PFSK-1 (cell line): ENCODE results near the gene ZNF362.

ENCODE experiments used
- POLR2AphosphoS5 ChIP-seq: IDR thresholded peaks from 2 replicates; pipeline ENCODE4 v1.6.1; 2012; ENCODE audit warnings: low read depth, mild to moderate bottlenecking, control low read depth, low read length, moderate library complexity
- TAF1 ChIP-seq: IDR thresholded peaks from 2 replicates; pipeline ENCODE4 v1.6.1; 2012; ENCODE audit warnings: low read length, control low read depth, borderline replicate concordance; ENCODE audit not compliant: insufficient read depth
- TF ChIP-seq, protein P1 (sequence below), 2 experiments: IDR thresholded peaks; 2 replicates each; pipeline versions ENCODE4 v1.6.1 to v1.8.0; 2011 to 2012; ENCODE audit warnings: low read depth in 2 of 2, low read length in 2 of 2, control low read depth in 1 of 2, inconsistent platforms in 1 of 2, mild to moderate bottlenecking in 1 of 2, moderate library complexity in 1 of 2; ENCODE audit not compliant: insufficient read depth in 1 of 2

DNA sequence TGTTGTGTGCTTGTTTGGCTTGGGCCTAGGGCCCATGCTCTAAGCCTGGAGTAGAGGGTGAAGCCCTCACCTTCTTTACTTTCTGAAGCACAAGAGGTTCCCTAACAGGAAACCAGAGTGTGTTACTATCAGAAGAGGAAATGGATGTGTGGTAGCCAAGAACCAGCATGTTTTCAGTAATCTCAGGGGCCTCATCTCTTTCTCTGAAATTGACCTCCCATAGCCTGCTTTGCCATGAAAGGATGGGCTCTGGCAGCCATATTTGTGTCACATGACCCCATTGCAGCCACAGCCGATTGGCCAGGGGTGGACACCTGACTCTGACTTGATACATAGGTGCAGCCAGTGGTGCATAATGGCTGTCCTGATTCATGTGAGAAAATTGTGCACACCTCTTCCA lies 46.0 kb downstream of the ZNF362 start:
- TF ChIP-seq POLR2AphosphoS5 (no peak), TAF1 (no peak)
- TF ChIP-seq, protein P1, sequence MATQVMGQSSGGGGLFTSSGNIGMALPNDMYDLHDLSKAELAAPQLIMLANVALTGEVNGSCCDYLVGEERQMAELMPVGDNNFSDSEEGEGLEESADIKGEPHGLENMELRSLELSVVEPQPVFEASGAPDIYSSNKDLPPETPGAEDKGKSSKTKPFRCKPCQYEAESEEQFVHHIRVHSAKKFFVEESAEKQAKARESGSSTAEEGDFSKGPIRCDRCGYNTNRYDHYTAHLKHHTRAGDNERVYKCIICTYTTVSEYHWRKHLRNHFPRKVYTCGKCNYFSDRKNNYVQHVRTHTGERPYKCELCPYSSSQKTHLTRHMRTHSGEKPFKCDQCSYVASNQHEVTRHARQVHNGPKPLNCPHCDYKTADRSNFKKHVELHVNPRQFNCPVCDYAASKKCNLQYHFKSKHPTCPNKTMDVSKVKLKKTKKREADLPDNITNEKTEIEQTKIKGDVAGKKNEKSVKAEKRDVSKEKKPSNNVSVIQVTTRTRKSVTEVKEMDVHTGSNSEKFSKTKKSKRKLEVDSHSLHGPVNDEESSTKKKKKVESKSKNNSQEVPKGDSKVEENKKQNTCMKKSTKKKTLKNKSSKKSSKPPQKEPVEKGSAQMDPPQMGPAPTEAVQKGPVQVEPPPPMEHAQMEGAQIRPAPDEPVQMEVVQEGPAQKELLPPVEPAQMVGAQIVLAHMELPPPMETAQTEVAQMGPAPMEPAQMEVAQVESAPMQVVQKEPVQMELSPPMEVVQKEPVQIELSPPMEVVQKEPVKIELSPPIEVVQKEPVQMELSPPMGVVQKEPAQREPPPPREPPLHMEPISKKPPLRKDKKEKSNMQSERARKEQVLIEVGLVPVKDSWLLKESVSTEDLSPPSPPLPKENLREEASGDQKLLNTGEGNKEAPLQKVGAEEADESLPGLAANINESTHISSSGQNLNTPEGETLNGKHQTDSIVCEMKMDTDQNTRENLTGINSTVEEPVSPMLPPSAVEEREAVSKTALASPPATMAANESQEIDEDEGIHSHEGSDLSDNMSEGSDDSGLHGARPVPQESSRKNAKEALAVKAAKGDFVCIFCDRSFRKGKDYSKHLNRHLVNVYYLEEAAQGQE (IDR thresholded peaks at IDR 0.05; ENCODE audit: insufficient read depth in 1 of 2, low read depth in 2 of 2, low read length in 2 of 2), result no peak
